ENCODE measurements around the gene COMMD1. TPM values are rescaled to one million over a fixed set of nuclear protein-coding genes. Genes with fewer than 3 reads are reported as not detected.
"Not testable (repeated sequence)": the region's sequence is repeated elsewhere in the genome, so short reads cannot be mapped to it uniquely, and the experiment has no call there.

COMMD1 gene
- total RNA-seq, 2 donors from 2014 or later: 51.1 to 57.8 TPM

- ATAC-seq (ENCODE audit: insufficient number of reproducible peaks, low FRiP score, low read depth): no peak
- no peak overlapping the region for H3K27ac ChIP-seq
These were observed 251.5 kb downstream of the COMMD1 start for GRCh38 chr2:62156861-62157496.

DNA sequence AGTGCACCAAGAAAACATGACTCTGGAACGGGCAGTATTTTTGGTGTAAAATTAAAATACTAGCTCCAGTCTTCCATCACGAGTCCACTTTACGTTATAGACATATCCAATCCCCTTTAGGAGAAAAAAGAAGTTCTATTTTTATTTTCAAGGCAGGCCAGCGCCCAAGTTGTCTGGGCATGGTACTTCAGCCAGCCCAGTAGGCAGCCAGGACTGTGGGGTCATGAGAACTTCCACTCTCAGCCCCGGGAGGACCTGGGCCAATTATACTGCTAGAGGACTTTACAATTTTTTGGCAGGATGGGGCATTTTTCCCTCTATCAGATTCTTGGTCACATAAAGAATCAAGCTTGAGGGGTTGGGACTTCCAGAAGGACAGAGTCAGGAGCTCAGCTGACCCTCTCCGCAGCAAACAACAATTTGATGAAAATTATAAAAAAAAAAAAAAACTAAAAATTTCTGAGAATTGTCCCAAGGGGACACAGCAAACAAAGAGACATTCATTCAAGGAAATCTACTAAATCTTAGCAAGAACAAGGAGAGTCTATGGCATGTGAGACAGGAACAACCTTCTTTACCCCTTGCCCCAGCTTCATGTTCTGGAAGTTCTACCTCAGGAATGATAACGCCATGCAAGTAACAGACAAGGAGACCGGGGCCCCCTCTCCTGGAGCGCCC is 253.1 kb downstream of the COMMD1 start:
- ATAC-seq (ENCODE audit: insufficient number of reproducible peaks, low FRiP score, low read depth) (no peak), DNase-seq (ENCODE audit: low spot score) (no peak)
- no peaks in the 10 kb centered on the region for H3K36me3 ChIP-seq
- no peaks in the 10 kb centered on the region for H3K27me3 ChIP-seq (replicated peaks; ENCODE audit: insufficient read depth)
- TF ChIP-seq CTCF (IDR thresholded peaks at IDR 0.05): no peak
- no peak overlapping the region for H3K4me3 ChIP-seq
- no peaks in the 10 kb centered on the region for H3K9me3 ChIP-seq
- peaks cover 23 to 26% of the 10 kb centered on the region in 2 donors for H3K4me1 ChIP-seq (ENCODE audit: control insufficient read depth in 1 of 2, low read depth in 2 of 2)
- peak overlapping the region in 1 of 2 donors; percentile 11 for H3K27ac ChIP-seq

More at GRCh38 chr2:62156861-62157496, 251.5 kb downstream of the COMMD1 start:
- Histone ChIP-seq H3K9me3 (no peaks in the 10 kb centered on the region), H3K36me3 (no peaks in the 10 kb centered on the region), H3K4me3 (no peak overlapping the region), H3K27me3 (replicated peaks; ENCODE audit: insufficient read depth) (no peaks in the 10 kb centered on the region), H3K4me1 (ENCODE audit: control insufficient read depth in 1 of 2, low read depth in 2 of 2) (peaks cover 23 to 26% of the 10 kb centered on the region in 2 donors)
- no peak for DNase-seq (ENCODE audit: low spot score)
- TF ChIP-seq CTCF (IDR thresholded peaks at IDR 0.05): no peak

DNA sequence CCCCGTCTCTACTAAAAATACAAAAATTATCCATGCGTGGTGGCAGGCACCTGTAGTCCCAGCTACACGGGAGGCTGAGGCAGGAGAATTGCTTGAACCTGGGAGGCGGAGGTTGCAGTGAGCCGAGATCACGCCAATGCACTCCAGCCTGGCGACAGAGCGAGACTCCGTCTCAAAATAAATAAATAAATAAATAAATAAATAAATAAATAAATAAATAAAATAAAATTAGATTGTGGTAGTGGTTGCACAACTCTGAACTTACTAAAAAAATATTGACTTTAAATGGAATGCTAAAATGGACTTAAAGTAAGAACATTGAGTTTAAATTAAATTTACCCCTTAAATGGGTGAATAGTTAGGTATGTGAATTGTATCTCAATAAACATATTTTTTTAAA is 255.2 kb downstream of the COMMD1 start:
- H3K36me3 ChIP-seq; H3K27me3 ChIP-seq (replicated peaks; ENCODE audit: insufficient read depth); DNase-seq (ENCODE audit: low spot score); H3K9me3 ChIP-seq; H3K27ac ChIP-seq; H3K4me3 ChIP-seq; ATAC-seq (ENCODE audit: insufficient number of reproducible peaks, low FRiP score, low read depth): not testable (repeated sequence)
- peaks cover 23 to 40% of the 10 kb centered on the region in 2 donors for H3K4me1 ChIP-seq (ENCODE audit: control insufficient read depth in 1 of 2, low read depth in 2 of 2)

- ATAC-seq (ENCODE audit: insufficient number of reproducible peaks, low FRiP score, low read depth) (no peak), DNase-seq (ENCODE audit: low spot score) (no peak)
- no peak overlapping the region for H3K27ac ChIP-seq
These were observed 257.8 kb downstream of the COMMD1 start for GRCh38 chr2:62163106-62163831.

DNA sequence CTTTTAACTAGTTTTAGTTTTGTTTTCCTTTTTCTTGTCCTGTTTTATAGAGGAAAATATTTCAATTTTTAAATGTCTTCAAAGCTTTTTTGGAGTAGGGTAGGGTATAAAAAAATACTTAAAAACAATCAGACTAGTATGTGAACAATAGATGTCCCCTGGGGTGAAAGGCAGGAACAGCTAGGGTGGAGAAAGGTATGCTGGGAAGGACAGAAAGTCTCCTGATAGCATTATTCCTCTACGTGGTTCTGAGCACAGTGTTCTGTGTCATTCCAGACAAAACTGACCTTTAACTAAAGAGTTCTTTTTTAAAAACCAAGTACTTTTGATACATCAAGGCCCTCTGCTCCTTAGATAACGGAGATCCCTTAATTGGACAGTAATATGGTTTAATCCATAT is 258.4 kb downstream of the COMMD1 start:
- ATAC-seq (ENCODE audit: insufficient number of reproducible peaks, low FRiP score, low read depth): no peak
- DNase-seq (ENCODE audit: low spot score): no peak
- no peak for TF ChIP-seq CTCF (IDR thresholded peaks at IDR 0.05)
- Histone ChIP-seq H3K4me3 (no peak overlapping the region), H3K9me3 (no peaks in the 10 kb centered on the region), H3K36me3 (no peaks in the 10 kb centered on the region), H3K4me1 (ENCODE audit: control insufficient read depth in 1 of 2, low read depth in 2 of 2) (peaks cover under 1 to 17% of the 10 kb centered on the region in 2 donors), H3K27me3 (replicated peaks; ENCODE audit: insufficient read depth) (no peaks in the 10 kb centered on the region), H3K27ac (no peak overlapping the region)

More at GRCh38 chr2:62163106-62163831, 257.8 kb downstream of the COMMD1 start:
- peaks cover 7 to 22% of the 10 kb centered on the region in 2 donors for H3K4me1 ChIP-seq (ENCODE audit: control insufficient read depth in 1 of 2, low read depth in 2 of 2)
- H3K9me3 ChIP-seq: no peaks in the 10 kb centered on the region
- no peak for TF ChIP-seq CTCF (IDR thresholded peaks at IDR 0.05)
- no peaks in the 10 kb centered on the region for H3K27me3 ChIP-seq (replicated peaks; ENCODE audit: insufficient read depth)
- no peaks in the 10 kb centered on the region for H3K36me3 ChIP-seq
- H3K4me3 ChIP-seq: no peak overlapping the region
